ENCODE data around the gene IL17RC. TPM values are rescaled to one million over a fixed set of nuclear protein-coding genes. Genes with fewer than 3 reads are reported as not detected.

IL17RC gene
- total and polyA plus RNA-seq, 2 donors (not counting 3 experiments of a cell fraction or from before 2014, with no cell fraction given) = 18.7 to 19.9 TPM

DNA sequence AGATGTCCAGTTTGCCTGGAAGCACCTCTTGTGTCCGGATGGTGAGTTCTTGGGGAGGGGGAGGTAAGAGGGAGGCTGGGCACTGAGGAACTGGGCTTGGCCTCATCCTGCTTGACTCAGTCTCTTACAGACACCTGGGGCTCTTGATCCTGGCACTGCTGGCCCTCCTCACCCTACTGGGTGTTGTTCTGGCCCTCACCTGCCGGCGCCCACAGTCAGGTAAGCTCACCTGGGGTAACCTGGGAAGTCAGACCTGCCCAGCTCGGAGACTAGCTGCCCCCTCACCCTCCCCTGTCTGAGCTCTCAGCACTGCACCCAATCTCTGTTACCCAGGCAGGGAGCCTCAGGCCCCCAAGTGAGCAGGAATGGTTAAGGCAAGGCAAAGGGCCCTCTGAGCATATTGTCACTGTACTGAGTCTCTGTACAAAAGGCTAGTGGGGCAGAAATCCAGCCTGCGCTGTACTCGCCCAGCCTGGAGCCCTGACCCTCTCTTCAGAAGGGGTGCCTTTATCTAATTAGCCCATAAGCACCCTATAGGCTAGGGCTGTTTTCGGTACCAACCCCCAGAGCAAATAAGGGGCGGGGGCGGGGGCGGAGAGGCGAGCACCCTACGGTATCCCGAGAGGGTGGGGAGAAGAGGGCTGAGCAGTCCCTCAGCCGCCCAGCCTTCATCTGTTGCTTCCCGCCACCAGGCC, 2.2 kb upstream of the IL17RC start:
- Histone ChIP-seq H3K27ac (ENCODE audit: insufficient read depth, low read depth, low read length) (no peak overlapping the region), H3K9me1 (replicated peaks; ENCODE audit: control insufficient read depth, extremely low read depth, insufficient read depth, low read length) (no peaks in the 10 kb centered on the region), H3K4me1 (ENCODE audit: control insufficient read depth, extremely low read depth, insufficient read depth, low read length) (peaks cover 13% of the 10 kb centered on the region), H2AFZ (ENCODE audit: low read depth, low read length) (peak overlapping the region; percentile 80), H3K4me2 (ENCODE audit: insufficient read depth, low read length) (peak overlapping the region; percentile 34), H3K79me2 (ENCODE audit: control insufficient read depth, insufficient read depth, low read length) (no peaks in the 10 kb centered on the region), H3K9me3 (replicated peaks; ENCODE audit: control insufficient read depth, insufficient read depth, low read length) (no peaks in the 10 kb centered on the region), H3K4me3 (replicated peaks in 1 of 3; ENCODE audit: insufficient read depth in 1 of 3, low read depth in 1 of 3, low read length in 3 of 3) (peak overlapping the region in 1 of 3 experiments; percentile 39), H3K27me3 (ENCODE audit: control insufficient read depth in 2 of 2, insufficient read depth in 2 of 2, low read length in 2 of 2) (no peaks in the 10 kb centered on the region), H3K9ac (replicated peaks; ENCODE audit: extremely low read depth, insufficient read depth, low read length) (no peak overlapping the region), H4K20me1 (replicated peaks; ENCODE audit: control insufficient read depth, extremely low read depth, insufficient read depth, low read length) (no peaks in the 10 kb centered on the region), H3K36me3 (ENCODE audit: control insufficient read depth in 2 of 2, extremely low read depth in 1 of 2, insufficient read depth in 2 of 2, low read length in 2 of 2) (no peaks in the 10 kb centered on the region)
- DNase-seq (ENCODE audit: low read depth, low spot score) (no peak), FAIRE-seq (peak; percentile 18)
- ChIA-PET POLR2A (no interaction called here), CTCF (interaction anchor here (0.7 to 1.3 kb wide), 6 partner anchors 9 to 66 kb away, joined by 3 to 4 read pairs (median 3); no protein-coding TSS in a partner anchor)
- intact Hi-C loops (cut with micrococcal nuclease) (loop anchor here (1.0 kb wide), 3 partner anchors 24 to 52 kb away; partner anchors contain the start of gene JAGN1), dilution Hi-C loops (cut with MboI; ENCODE audit: extremely low pct_ligation_motif_present, low sequenced_read_pairs) (no loop called here)
- TF ChIP-seq FOS (IDR thresholded peaks at IDR 0.05; ENCODE audit: borderline replicate concordance, insufficient read depth, low read length) (no peak), EZH2 (IDR thresholded peaks at IDR 0.05; ENCODE audit: borderline replicate concordance, low read depth, low read length, severe bottlenecking) (no peak), MAX (IDR thresholded peaks at IDR 0.05; ENCODE audit: insufficient read depth, insufficient read length) (no peak), POLR2AphosphoS5 (IDR thresholded peaks at IDR 0.05; ENCODE audit: insufficient read depth, low read depth, low read length) (no peak), GATA2 (IDR thresholded peaks at IDR 0.05; ENCODE audit: insufficient read depth, insufficient read length, low read depth, low read length) (no peak), MYC (IDR thresholded peaks at IDR 0.05; ENCODE audit: low read depth, low read length) (no peak), JUN (IDR thresholded peaks at IDR 0.05; ENCODE audit: borderline replicate concordance, insufficient read depth, insufficient read length, low read depth) (no peak), POLR2A (IDR thresholded peaks at IDR 0.05; ENCODE audit: low read depth, low read length) (no peak)
- TF ChIP-seq, protein P1, sequence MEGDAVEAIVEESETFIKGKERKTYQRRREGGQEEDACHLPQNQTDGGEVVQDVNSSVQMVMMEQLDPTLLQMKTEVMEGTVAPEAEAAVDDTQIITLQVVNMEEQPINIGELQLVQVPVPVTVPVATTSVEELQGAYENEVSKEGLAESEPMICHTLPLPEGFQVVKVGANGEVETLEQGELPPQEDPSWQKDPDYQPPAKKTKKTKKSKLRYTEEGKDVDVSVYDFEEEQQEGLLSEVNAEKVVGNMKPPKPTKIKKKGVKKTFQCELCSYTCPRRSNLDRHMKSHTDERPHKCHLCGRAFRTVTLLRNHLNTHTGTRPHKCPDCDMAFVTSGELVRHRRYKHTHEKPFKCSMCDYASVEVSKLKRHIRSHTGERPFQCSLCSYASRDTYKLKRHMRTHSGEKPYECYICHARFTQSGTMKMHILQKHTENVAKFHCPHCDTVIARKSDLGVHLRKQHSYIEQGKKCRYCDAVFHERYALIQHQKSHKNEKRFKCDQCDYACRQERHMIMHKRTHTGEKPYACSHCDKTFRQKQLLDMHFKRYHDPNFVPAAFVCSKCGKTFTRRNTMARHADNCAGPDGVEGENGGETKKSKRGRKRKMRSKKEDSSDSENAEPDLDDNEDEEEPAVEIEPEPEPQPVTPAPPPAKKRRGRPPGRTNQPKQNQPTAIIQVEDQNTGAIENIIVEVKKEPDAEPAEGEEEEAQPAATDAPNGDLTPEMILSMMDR (IDR thresholded peaks at IDR 0.05; ENCODE audit: extremely low read depth in 1 of 2, insufficient read depth in 1 of 2, low read depth in 1 of 2, low read length in 2 of 2) = no peak
- no TSS peak for BruUV-seq (replicated peaks)

All from endothelial cell of umbilical vein (primary cell).